ENCODE results near the gene NR2F1-AS1. TPM values are rescaled to one million over a fixed set of nuclear protein-coding genes. Genes with fewer than 3 reads are reported as not detected.
"Not testable (repeated sequence)": the region's sequence is repeated elsewhere in the genome, so short reads cannot be mapped to it uniquely, and the experiment has no call there.

Gene NR2F1-AS1
- total RNA-seq, 2 experiments from 2014 or later, result not detected

GRCh38 chr5:93403141-93403928 lies 177.7 kb downstream of the NR2F1-AS1 start:
- peaks cover 3% of the 10 kb centered on the region for H3K27me3 Mint-ChIP-seq
- H3K36me3 Mint-ChIP-seq (ENCODE audit: low read depth), result no peaks in the 10 kb centered on the region
- no peak overlapping the region for H3K27ac Mint-ChIP-seq
- no peak for DNase-seq
- H3K4me3 Mint-ChIP-seq, result no peak overlapping the region
- ChIA-PET CTCF (no interaction called here), POLR2A (no interaction called here)
- H3K4me1 Mint-ChIP-seq, result no peaks in the 10 kb centered on the region
- no peaks in the 10 kb centered on the region for H3K9me3 Mint-ChIP-seq

- Mint-ChIP-seq H3K27ac (no peak overlapping the region), H3K4me1 (no peaks in the 10 kb centered on the region), H3K9me3 (peaks cover 6% of the 10 kb centered on the region), H3K36me3 (ENCODE audit: low read depth) (no peaks in the 10 kb centered on the region), H3K27me3 (peaks cover 3% of the 10 kb centered on the region), H3K4me3 (no peak overlapping the region)
- DNase-seq, result no peak
- POLR2A ChIA-PET, result no interaction called here
- CTCF ChIA-PET, result no interaction called here
Measured at GRCh38 chr5:93402451-93402850, 178.6 kb downstream of the NR2F1-AS1 start.

- CTCF ChIA-PET, result no interaction called here
- no peak overlapping the region for H3K27ac Mint-ChIP-seq
Measured at GRCh38 chr5:93401634-93402213, 179.3 kb downstream of the NR2F1-AS1 start.

GRCh38 chr5:93399675-93400074 lies 181.3 kb downstream of the NR2F1-AS1 start:
- Mint-ChIP-seq H3K4me1 (no peaks in the 10 kb centered on the region), H3K27ac (no peak overlapping the region), H3K4me3 (no peak overlapping the region), H3K9me3 (peaks cover 10% of the 10 kb centered on the region), H3K36me3 (ENCODE audit: low read depth) (no peaks in the 10 kb centered on the region), H3K27me3 (peaks cover 3% of the 10 kb centered on the region)
- DNase-seq, result no peak
- ChIA-PET POLR2A (no interaction called here), CTCF (no interaction called here)

More at GRCh38 chr5:93401634-93402213, 179.3 kb downstream of the NR2F1-AS1 start:
- Mint-ChIP-seq H3K36me3 (ENCODE audit: low read depth) (no peaks in the 10 kb centered on the region), H3K4me1 (no peaks in the 10 kb centered on the region), H3K9me3 (peaks cover 8% of the 10 kb centered on the region), H3K27me3 (peaks cover 3% of the 10 kb centered on the region), H3K4me3 (no peak overlapping the region)
- POLR2A ChIA-PET, result interaction anchor here (0.5 kb wide), 1 partner anchor 95 kb away, joined by 3 read pairs; no protein-coding TSS in a partner anchor
- DNase-seq, result no peak

GRCh38 chr5:93395971-93396379 lies 185.0 kb downstream of the NR2F1-AS1 start:
- Mint-ChIP-seq H3K4me1 (no peaks in the 10 kb centered on the region), H3K27ac (no peak overlapping the region), H3K4me3 (no peak overlapping the region), H3K9me3 (peaks cover 10% of the 10 kb centered on the region), H3K36me3 (ENCODE audit: low read depth) (no peaks in the 10 kb centered on the region), H3K27me3 (no peaks in the 10 kb centered on the region)
- no peak for DNase-seq
- POLR2A ChIA-PET, result no interaction called here
- CTCF ChIA-PET, result no interaction called here

- no peaks in the 10 kb centered on the region for H3K27me3 Mint-ChIP-seq
- no peaks in the 10 kb centered on the region for H3K4me1 Mint-ChIP-seq
- H3K4me3 Mint-ChIP-seq, result no peak overlapping the region
- H3K27ac Mint-ChIP-seq, result no peak overlapping the region
- CTCF ChIA-PET, result no interaction called here
- POLR2A ChIA-PET, result no interaction called here
- no peak for DNase-seq
- H3K36me3 Mint-ChIP-seq (ENCODE audit: low read depth), result no peaks in the 10 kb centered on the region
- H3K9me3 Mint-ChIP-seq, result peaks cover 10% of the 10 kb centered on the region
Measured at GRCh38 chr5:93395010-93395409, 186.0 kb downstream of the NR2F1-AS1 start.

GRCh38 chr5:93394301-93394700 lies 186.7 kb downstream of the NR2F1-AS1 start:
- POLR2A ChIA-PET, result no interaction called here
- DNase-seq, result no peak
- Mint-ChIP-seq H3K4me1 (no peaks in the 10 kb centered on the region), H3K36me3 (ENCODE audit: low read depth) (no peaks in the 10 kb centered on the region), H3K27ac (no peak overlapping the region), H3K9me3 (peaks cover 10% of the 10 kb centered on the region), H3K27me3 (no peaks in the 10 kb centered on the region), H3K4me3 (no peak overlapping the region)
- CTCF ChIA-PET, result no interaction called here

GRCh38 chr5:93391169-93391568 lies 189.8 kb downstream of the NR2F1-AS1 start:
- H3K4me1 Mint-ChIP-seq; CTCF ChIA-PET; POLR2A ChIA-PET; H3K4me3 Mint-ChIP-seq; H3K27ac Mint-ChIP-seq; H3K36me3 Mint-ChIP-seq (ENCODE audit: low read depth); H3K9me3 Mint-ChIP-seq; H3K27me3 Mint-ChIP-seq; DNase-seq: not testable (repeated sequence)

GRCh38 chr5:93385655-93386054 lies 195.4 kb downstream of the NR2F1-AS1 start:
- no peak overlapping the region for H3K27ac Mint-ChIP-seq
- H3K4me1 Mint-ChIP-seq, result no peaks in the 10 kb centered on the region
- H3K9me3 Mint-ChIP-seq, result no peaks in the 10 kb centered on the region
- H3K36me3 Mint-ChIP-seq (ENCODE audit: low read depth), result no peaks in the 10 kb centered on the region
- ChIA-PET CTCF (no interaction called here), POLR2A (no interaction called here)
- DNase-seq, result no peak
- no peak overlapping the region for H3K4me3 Mint-ChIP-seq
- no peaks in the 10 kb centered on the region for H3K27me3 Mint-ChIP-seq

- Mint-ChIP-seq H3K4me3 (no peak overlapping the region), H3K9me3 (no peaks in the 10 kb centered on the region), H3K27me3 (no peaks in the 10 kb centered on the region), H3K36me3 (ENCODE audit: low read depth) (no peaks in the 10 kb centered on the region), H3K4me1 (no peaks in the 10 kb centered on the region), H3K27ac (no peak overlapping the region)
- POLR2A ChIA-PET, result no interaction called here
- CTCF ChIA-PET, result no interaction called here
- no peak for DNase-seq
Measured at GRCh38 chr5:93384995-93385394, 196.0 kb downstream of the NR2F1-AS1 start.

- Mint-ChIP-seq H3K36me3 (ENCODE audit: low read depth) (no peaks in the 10 kb centered on the region), H3K27ac (no peak overlapping the region), H3K4me3 (no peak overlapping the region), H3K9me3 (no peaks in the 10 kb centered on the region), H3K4me1 (no peaks in the 10 kb centered on the region), H3K27me3 (no peaks in the 10 kb centered on the region)
- POLR2A ChIA-PET, result no interaction called here
- CTCF ChIA-PET, result no interaction called here
- no peak for DNase-seq
Measured at GRCh38 chr5:93384026-93384425, 197.0 kb downstream of the NR2F1-AS1 start.

- POLR2A ChIA-PET, result no interaction called here
- no peaks in the 10 kb centered on the region for H3K4me1 Mint-ChIP-seq
- no peaks in the 10 kb centered on the region for H3K36me3 Mint-ChIP-seq (ENCODE audit: low read depth)
- CTCF ChIA-PET, result no interaction called here
- no peaks in the 10 kb centered on the region for H3K27me3 Mint-ChIP-seq
- H3K27ac Mint-ChIP-seq, result no peak overlapping the region
- no peaks in the 10 kb centered on the region for H3K9me3 Mint-ChIP-seq
- DNase-seq, result no peak
- no peak overlapping the region for H3K4me3 Mint-ChIP-seq
Measured at GRCh38 chr5:93382188-93382825, 198.7 kb downstream of the NR2F1-AS1 start.

GRCh38 chr5:93381057-93381456 lies 200.0 kb downstream of the NR2F1-AS1 start:
- DNase-seq, result no peak
- Mint-ChIP-seq H3K27ac (no peak overlapping the region), H3K36me3 (ENCODE audit: low read depth) (no peaks in the 10 kb centered on the region), H3K4me3 (no peak overlapping the region), H3K27me3 (no peaks in the 10 kb centered on the region), H3K9me3 (no peaks in the 10 kb centered on the region), H3K4me1 (no peaks in the 10 kb centered on the region)
- ChIA-PET POLR2A (no interaction called here), CTCF (no interaction called here)

- no peak overlapping the region for H3K27ac Mint-ChIP-seq
- CTCF ChIA-PET, result no interaction called here
- H3K4me1 Mint-ChIP-seq, result no peaks in the 10 kb centered on the region
- H3K27me3 Mint-ChIP-seq, result no peaks in the 10 kb centered on the region
- POLR2A ChIA-PET, result no interaction called here
- no peaks in the 10 kb centered on the region for H3K36me3 Mint-ChIP-seq (ENCODE audit: low read depth)
- peaks cover 3% of the 10 kb centered on the region for H3K9me3 Mint-ChIP-seq
- DNase-seq, result no peak
- no peak overlapping the region for H3K4me3 Mint-ChIP-seq
Measured at GRCh38 chr5:93378073-93378472, 202.9 kb downstream of the NR2F1-AS1 start.
